ENCODE measurements around the gene TENM4.
"Not testable (repeated sequence)": the region's sequence is repeated elsewhere in the genome, so short reads cannot be mapped to it uniquely, and the experiment has no call there.

The TENM4 gene

DNA sequence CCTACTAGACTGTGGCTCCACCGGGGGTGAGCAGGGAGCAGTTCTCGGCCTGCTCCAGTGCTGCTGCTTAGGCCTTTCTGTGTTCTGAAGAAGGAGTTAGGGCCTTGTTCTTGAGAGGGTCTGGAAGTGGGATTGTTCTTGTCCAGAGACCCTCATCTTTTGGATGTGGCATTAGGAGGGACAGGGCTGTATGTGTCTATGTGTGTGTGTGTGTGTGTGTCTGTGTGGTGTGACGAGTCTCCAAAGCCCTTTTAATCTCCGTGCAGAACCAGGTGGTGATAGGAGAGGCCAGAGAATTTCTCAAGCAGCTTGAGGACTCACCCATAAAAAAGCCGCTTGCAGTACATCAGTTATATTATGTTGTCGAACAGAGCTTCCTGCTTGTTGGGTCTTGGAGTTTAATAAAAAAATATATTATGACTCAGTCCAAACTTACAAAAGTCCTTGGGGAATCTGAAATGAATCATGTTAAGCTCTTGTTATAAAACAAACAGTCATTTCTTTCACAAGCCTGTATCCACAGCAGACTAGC, 196.5 kb downstream of the TENM4 start:
- DNase-seq (ENCODE audit: low spot score), result no peak

DNA sequence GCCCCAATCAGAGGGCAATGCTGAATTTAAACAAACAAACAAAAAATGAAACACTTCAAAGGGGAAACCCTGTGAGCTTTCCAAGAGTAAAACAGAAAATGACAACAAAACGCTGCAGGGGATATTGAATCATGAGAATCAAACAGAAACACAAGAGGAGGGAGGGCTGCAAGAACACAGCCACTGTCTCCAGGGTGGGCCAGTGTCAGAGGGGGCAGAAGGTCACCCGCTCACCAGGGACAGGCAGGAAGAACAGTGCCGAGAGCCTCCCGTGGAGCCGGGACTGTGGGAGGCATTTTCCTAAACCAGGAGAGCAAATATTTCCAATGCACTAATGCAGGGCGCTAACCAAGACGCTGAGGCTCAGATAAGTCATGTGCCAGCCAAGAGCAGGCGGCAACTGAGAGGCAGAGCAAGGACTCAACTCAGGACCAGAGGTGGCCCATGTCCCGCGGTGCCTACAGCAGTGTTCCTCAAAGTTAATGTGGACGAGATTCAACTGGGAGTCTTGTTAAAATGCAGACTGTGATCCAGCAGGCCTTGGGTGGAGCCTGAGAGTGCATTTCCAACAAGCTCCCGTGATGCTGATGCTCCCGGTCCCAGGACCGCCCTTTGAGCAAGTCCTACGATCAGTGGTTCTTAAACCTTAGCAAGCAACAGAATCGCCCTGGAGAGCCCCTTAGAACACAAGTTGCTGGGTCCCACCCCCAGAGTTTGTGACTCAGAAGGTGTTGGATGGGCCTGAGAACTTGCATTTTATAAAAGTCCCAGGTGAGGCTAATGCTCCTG, 197.2 kb downstream of the TENM4 start:
- DNase-seq (ENCODE audit: low spot score), result no peak

DNA sequence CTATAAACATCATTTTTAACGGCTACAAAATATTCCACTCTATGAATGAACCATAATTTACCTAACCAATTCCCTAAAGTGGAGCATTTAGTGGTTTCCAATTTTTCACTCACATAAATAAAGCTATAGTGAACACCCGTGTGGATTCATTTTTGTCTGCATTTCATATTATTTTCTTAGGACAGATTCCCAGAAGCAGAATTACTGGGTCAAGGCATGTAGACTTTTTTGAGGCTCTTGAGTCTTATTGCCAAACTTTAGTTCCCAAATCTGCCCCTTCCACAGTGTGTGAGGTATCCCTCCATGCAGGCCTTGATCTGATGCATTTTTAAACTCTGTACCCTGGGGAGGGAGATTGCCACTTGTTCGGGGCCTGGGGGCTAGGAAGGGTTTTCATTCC, 198.2 kb downstream of the TENM4 start:
- DNase-seq (ENCODE audit: low spot score), result no peak

DNA sequence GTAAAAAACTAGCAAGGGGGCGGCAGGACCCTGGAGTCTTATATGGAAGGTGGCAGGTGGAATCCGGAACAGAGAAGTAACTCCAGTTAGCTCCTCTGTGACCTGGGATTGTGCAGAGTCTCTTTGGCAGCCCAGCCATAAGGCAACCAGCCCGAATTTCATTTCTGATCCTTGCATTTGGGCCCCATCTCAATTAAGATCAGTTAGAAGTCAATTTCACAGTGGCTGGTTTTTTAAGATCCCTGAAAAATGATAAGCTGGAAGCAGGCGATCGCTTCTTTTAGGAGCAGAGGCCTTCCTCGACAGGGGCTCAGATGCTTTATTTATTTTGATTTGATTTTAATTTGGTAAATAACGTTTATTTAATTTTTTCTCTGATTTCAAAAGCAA, 199.0 kb downstream of the TENM4 start:
- DNase-seq (ENCODE audit: low spot score), result no peak

DNA sequence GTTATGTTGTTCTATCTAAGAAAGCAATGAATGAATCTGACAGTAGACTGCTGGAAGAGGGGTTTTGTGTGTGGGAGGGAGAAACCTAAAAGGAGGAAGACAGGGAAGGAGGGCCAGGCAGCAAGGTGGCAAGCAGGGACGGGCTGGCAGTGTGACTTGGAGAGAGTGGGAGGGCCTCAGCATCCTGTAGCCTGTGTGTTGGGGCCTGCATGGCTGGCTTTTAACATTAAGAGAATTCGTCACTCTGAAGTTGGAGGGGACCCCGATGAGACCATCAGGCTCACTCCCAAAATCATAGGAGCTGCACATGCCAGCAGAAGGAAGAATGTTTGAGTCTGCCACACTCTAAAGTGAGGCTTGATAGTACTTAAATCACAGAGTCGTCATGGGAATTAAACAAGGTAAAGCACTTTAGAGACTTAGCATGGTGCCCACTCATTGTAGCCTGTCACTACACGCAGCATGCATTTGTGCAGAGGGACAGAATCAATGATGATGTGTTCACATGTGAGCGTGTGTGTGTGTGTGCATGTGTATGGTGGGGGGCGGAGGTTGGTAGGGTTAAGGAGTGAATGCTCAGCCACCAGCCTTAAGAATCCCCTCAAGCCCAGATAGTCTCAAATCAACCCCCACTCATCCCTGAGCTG, 199.5 kb downstream of the TENM4 start:
- no peak for DNase-seq (ENCODE audit: low spot score)

DNA sequence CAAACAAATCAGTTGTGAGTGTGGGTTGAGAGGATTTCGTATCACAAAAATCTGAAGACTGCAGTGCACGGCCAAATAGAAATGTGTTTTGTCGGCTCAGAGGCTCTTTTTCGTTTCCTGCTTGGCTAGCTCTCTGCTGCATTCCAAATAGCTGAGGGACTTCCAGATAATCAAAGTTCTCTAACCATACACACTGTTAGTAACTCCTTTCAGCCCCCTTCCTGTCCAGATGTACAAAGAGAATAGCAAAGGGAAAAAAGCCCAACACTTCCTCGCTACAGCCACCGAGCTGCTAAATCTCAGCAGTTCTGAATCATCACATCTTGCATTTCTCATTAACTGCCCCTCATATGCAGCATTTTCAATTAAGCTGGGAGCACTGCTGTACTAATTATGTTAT, 203.1 kb downstream of the TENM4 start:
- DNase-seq (ENCODE audit: low spot score), result no peak

DNA sequence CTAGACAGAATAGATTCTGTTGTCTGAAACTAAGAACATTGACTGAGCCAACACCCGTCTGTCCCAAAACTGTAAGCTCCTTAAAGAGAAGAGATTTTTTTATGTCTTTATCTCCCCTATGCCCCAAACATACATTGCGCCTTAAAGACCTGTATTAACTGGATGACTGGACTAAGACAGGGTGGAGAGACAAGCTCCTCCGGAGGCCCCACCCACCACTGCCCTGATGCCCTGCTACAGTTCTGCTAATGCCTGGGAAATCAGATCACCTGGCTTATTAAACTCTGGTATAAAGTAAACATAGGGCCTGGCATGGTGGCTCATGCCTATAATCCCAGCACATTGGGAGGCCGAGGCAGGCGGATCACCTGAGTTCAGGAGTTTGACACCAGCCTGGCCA, 203.7 kb downstream of the TENM4 start:
- no peak for DNase-seq (ENCODE audit: low spot score)

DNA sequence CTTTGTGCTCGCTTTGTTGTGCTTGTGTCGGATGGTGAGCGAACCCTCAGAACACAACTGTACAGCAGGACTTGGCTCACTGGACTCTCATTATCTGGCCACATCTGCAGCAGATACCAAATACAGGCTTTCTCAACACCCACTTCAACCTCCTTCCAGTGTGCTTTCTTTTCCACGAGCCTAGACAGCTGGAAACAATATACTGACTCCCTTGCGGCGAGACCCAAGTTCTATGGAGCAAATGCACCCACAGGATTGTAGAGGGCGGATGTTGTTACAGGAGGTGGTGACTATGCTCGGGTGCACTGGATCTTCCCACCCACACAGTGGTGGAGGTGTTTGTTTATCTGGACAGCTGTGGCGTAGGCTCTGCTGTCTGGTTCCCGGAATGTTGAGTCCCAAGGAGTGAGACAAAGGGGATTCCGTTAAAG, 204.3 kb downstream of the TENM4 start:
- DNase-seq (ENCODE audit: low spot score), result no peak

DNA sequence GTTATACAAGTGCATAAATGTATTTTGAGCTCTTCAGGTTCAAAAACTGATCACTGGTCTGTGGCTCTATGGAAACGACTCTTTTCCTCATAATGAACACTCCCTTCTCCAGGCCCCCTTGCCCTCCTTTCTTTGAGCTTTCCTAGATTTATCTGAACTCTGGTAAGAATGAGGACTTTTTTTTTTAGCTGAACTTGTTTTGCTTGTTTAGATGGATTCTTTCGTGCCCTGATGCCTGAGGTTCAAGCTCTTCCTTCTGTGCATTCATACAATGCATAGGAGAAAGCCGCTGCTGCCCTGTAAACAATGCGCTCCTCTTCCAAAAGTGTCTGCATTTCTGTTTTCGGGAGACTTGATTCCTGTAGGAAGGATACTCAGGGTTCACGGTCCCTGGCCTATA, 205.1 kb downstream of the TENM4 start:
- DNase-seq (ENCODE audit: low spot score), result no peak

DNA sequence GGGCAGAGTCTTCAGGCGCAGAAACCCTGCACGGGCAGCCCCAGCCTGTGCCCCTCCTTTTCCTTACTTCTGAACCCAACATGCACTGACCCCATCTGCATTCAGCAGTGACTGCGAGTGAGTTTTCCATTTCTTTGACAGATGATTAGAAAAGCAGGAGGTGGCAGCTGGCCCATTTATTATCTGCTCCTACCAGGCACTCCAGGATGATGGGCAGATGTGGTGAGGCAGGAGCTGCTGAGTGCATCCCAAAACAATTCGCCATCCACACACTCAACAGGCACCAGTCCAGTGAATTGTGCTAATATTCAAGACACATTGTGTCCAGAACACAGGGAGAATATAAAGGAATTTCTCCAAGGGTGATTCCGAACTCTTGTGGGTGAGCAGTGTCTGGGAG, 208.5 kb downstream of the TENM4 start:
- DNase-seq (ENCODE audit: low spot score), result no peak

DNA sequence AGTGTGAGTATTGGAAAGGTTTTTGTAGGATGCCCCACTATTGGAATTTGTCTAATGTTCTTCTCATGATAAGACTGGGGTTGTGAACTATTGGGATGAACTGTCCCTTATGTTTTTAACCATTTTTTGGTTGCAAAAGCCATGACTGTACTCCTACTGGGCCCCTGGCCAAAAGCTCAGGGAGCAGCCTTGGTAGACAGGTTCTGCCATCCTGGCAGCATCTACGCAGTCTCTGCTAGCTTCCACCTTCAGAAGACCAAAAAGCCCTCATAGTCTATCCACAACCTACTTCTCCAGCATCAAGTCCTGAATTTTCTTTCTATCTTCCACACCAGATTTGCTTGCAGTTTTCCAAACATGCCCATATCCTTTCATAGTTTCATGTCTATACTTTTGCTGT, 211.8 kb downstream of the TENM4 start:
- no peak for DNase-seq (ENCODE audit: low spot score)

DNA sequence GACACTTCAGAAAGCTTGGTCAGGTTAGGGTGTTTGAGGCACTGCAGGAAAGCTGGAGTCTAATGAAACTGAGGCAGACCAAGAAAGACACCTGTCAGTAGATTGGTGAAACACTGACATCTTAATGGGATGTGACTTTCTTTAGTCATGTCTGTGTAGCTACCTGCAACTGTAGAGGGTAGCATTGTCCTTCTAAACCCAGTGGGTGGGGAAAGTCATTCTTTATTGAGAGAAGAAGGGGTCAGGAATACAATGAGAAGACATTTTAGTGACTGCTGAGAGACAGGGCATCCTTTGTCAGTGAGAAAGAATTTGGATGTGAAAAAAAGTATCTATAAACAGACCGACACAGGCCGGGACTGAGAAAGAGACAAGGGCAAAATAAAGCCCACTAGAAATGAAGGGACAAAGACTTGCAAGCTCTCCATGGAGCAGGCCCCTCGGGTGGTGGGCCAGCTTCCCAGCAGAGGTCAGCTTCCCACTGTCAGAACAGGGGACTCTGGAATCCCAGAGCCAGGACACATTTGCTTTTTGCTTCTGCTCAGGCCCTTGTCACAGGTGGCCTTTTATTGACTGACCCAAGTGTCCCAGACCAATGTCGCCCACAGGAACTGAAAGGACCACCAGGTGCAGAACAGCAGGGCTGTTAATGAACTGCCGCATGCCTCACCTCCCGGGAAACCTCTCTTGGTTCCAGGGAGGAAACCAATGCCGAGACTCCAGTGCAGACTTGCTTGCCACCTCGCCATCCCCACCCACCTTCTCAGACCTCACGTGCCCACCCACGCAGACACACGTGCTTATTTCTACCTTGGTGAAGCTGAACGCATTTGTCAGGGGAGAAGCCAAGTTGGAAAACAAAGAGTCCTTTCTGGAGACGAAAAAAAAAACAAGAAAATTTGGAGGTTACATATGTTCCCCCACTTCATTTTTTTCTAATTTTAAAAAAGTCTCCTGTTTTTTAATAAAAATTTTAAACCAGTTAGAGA, 212.8 kb downstream of the TENM4 start:
- DNase-seq (ENCODE audit: low spot score), result no peak

DNA sequence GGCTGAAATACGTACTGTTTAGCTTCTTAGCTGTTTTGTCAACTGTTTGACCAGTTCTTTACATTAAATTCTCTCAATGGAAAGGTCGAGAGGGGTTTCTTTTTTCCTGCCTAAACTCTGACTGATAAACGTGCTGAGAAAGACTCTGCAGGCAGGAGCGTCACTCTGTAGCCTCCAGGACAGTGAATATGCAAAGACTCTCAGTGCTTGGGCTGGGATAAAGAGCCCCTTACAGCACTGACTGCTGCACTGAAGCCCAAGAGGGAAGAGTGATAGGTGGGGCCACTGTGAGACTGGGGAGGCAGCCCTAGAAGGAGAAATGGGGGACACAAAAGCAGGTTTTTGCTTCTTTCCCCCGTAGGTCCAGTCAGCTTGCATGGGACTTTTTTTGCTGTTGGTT, 213.5 kb downstream of the TENM4 start:
- DNase-seq (ENCODE audit: low spot score), result no peak

DNA sequence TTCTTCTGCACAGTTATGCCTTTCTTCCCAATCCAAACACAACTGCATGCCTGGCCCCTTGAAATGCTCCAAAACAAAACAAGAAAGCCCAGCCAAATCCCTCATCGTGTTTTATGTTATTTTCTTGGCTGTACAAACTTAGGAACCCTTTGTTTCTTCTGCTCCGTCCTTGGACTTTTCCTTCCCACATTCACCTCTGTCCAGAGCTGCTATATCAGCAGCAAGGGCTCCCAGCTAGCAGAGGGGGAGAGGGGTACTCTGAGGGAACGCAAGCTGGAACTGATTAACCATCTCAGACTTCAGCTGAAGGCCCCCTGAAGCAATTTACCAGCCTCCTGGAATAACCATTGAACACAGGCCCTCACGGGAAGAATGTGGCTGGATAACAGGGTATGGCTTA, 214.7 kb downstream of the TENM4 start:
- DNase-seq (ENCODE audit: low spot score), result no peak

DNA sequence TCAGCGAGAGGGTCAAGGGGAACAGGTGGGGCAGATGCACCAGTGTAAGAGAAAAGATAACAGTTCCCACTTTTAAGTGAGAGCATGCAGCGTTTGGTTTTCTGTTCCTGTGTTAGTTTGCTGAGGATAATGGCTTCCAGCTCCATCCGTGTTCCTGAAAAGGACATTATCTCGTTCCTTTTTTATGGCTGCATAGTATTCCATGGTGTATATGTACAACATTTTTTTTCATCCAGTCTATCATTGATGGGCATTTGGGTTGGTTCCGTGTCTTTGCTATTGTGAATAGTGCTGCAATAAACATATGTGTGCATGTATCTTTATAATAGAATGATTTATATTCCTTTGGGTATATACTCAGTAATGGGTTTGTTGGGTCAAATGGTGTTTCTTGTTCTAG, 218.7 kb downstream of the TENM4 start:
- DNase-seq (ENCODE audit: low spot score), result not testable (repeated sequence)

DNA sequence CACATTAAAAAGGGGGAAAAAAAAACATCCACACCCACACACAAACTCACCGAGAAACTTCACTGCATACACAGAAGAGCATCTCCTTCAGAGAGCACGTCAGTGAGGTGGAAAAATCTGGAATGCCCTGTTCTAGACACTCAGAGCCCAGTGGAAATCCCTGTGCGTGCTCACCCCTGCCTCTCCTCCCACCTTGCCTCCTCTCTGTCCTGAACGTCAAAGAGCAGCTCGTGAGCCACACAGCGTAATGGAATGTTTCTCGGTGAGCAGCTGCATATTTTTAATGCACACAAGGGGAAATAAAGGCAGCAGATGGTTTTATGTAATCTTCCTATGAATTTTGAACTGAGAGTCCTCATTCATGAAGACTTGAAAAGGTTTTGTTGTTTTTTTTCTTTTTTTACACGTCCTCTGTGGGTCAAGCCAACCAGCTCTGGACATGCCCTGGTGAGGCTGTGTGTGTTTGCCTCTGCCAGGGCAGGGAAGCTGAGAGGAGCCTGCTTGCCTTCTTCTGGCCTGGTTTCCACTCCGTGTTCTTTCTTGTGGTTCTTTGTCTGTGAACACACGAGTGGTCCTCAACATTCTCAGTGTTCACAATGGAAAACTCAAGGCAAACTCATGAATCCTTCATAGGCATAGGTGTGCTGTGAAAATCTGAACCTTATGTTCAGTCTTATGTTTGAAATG, 219.2 kb downstream of the TENM4 start:
- DNase-seq (ENCODE audit: low spot score), result no peak

DNA sequence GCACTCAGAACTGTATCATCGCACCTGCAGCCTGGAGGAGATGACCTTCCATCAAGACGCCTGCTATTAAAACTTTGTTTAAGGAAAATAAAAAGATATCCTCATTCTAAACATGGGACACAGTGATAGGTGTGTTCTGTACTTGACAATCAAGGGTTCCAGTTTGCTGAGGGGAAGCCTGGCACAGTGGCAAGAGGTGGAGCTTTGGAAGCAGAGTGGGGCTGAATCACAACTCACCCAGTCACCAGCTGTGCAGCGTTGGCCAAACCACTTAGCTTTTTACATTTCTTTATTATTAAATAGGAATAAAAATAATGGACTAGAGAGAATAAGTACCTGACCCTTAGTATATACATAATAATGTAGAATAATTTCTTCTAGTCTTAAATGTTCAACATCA, 220.7 kb downstream of the TENM4 start:
- no peak for DNase-seq (ENCODE audit: low spot score)

DNA sequence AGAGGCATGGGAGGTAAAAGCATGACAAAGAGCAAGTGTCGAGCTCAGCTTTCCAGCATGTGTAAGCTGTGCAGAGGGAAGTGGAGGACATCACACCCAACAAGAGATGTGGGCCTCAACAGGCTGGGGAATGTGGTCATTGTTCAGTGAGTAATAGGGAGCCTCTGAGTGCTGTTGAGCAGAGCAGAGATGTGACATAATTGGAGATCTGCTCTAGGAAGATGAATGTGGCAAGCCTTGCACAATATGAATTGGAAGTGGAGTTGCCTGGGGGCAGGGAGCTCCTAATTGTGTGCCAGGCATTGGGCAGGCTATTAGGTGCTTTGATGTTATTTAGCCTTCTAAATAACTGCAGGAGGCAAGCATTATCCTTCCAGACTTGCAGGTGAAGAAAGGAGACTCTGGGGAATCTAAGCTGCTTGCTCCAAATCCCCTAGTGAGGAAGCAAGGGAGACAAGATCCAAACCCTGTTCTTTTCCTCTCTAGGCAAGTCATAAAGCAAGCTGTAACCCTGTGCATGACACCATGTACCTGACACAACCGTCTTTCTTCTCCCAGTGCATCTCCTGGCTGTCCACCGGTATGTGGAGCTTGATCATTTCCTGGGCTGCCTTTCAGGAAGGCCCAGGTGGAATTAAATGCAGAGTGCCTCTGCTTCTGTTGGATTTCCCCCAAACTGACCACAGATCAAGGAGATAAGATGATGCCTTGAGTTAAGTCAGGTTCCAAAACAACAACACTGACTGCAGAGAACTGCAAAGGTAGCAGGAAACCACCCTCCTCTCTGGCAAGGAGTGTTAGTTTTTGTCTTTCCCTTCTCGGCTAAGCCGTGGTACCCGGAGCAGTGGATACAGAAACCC, 221.4 kb downstream of the TENM4 start:
- no peak for DNase-seq (ENCODE audit: low spot score)

DNA sequence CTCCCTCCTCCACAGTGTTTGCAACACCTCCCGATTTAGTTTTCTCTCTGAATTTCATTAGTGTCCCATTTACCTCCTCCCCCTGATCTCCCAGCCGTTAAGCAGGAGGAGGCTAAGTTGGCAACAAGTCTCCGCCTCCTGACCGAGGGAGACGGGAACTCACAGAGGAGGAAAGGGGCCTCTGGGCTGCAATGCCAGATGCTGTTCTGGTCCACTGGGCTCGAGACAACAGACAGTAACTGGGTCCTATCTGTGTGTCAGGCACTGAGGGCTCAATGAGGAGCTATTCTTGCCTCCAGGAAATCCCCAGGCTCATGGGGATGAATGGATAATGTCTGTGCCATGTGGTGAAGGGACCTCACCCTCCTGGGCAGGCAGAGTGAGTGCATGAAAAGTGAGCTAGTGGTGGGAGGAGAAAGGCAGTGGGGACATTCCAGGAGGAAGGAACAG, 228.1 kb downstream of the TENM4 start:
- DNase-seq (ENCODE audit: low spot score), result no peak

DNA sequence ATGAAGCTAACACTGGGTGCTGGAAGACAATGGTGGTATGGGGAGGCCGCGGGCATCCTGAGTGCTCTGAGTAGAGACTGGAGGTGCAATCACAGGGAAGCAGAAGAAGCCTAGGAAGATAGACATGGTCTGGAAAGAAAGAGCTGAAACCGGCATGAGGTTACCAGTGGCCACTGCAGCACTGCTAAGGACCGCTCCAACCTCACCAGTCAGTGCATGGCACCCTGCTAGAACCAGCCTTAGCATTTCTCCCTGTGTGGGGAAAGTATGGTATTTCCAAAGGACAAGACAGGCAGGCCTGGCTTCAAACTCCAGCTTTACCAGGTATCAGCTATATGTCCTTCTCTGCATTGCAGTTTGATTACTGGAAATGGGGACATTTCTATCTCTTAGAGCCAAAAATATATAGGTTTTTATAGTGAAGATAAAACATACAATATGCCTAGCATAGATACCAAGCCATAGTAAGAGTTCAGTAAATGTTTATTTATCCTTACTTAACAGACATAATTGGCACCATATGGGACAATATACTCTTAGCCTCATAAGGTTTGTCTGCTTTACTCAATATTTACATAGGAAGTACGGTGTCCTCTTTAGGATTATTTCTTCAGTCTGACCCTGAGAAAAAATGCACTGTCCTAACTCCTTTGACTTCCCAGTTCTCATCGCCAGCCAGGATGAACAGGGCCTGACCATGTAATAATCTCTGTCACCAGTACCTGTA, 231.1 kb downstream of the TENM4 start:
- DNase-seq (ENCODE audit: low spot score), result no peak
